K562 (cell line): Measurements from ENCODE around the gene RNF11. TPM values are rescaled to one million over a fixed set of nuclear protein-coding genes. Genes with fewer than 3 reads are reported as not detected.

Experiments used
- ATAC-seq: fragments of 200-7000 bp; cut with Tn5 transposase; 3 replicates; pipeline ENCODE4 v1.9.1; 2020; ENCODE audit warnings: moderate library complexity
- BruUV-seq: library from RNA; stranded (reverse); fragments of 400-500 nt; replicated peaks from 2 replicates; lab custom pipeline; 2021; lab: Mats Ljungman, UMichigan
- CTCF ChIA-PET: fragments of 300-600 bp; formaldehyde crosslinking; extraction: SDS; loops from one replicate; lab custom pipeline; 2021; ENCODE audit warnings: low intra/inter-chr PET ratio; lab: Yijun Ruan, JAX
- POLR2A ChIA-PET: fragments of 300-600, 350-650 bp; sonication (Branson Sonifier 250); formaldehyde crosslinking; extraction: SDS; loops from one replicate; lab custom pipeline; 2021; ENCODE audit warnings: antibody characterized with exemption, inconsistent platforms; lab: Yijun Ruan, JAX
- DNase-seq, 4 experiments: peaks; one replicate each; pipeline versions ENCODE4 v3.0.0 to v3.0.0-alpha.2; 2011 to 2018; ENCODE audit warnings: low spot score in 3 of 4, mixed read lengths in 3 of 4; ENCODE audit errors: extremely low read depth in 1 of 4
- FAIRE-seq: peaks from 2 replicates; lab custom pipeline; 2011; peaks lifted over from hg19 to GRCh38; lab: Jason Lieb, UNC
- H2AFZ ChIP-seq: 2 replicates; pipeline ENCODE4 v1.6.0; 2011; ENCODE audit warnings: low read depth, low read length, control low read depth, inconsistent platforms
- H3K27ac ChIP-seq: fragments of 200-600 bp; 3 replicates; pipeline ENCODE4 v1.8.0; 2011; ENCODE audit warnings: low read depth, mild to moderate bottlenecking, control low read depth, inconsistent platforms, low read length, moderate library complexity, mixed read lengths; ENCODE audit errors: extremely low read depth
- H3K27me3 ChIP-seq, 2 experiments: fragments of 300-600 bp in 1 of 2; 2 replicates in 1 of 2; 3 replicates in 1 of 2; pipeline versions ENCODE4 v1.6.0 to v1.8.0; 2011; ENCODE audit warnings: inconsistent platforms in 2 of 2, low read length in 2 of 2, mild to moderate bottlenecking in 1 of 2, mixed read lengths in 1 of 2, moderate library complexity in 1 of 2; ENCODE audit not compliant: control insufficient read depth in 2 of 2, insufficient read depth in 2 of 2
- H3K36me3 ChIP-seq: fragments of 300-600 bp; 3 replicates; pipeline ENCODE4 v1.8.0; 2011; ENCODE audit warnings: mild to moderate bottlenecking, low read length, inconsistent platforms; ENCODE audit not compliant: control insufficient read depth, insufficient read depth
- H3K4me1 ChIP-seq, 2 experiments: fragments of 200-600 bp in 1 of 2; replicated peaks in 1 of 2; 2 replicates in 1 of 2; 3 replicates in 1 of 2; pipeline versions ENCODE4 v1.5.1 to v1.8.0; 2011; ENCODE audit warnings: inconsistent platforms in 2 of 2, low read length in 2 of 2, mild to moderate bottlenecking in 1 of 2, mixed read lengths in 1 of 2, moderate library complexity in 1 of 2; ENCODE audit not compliant: control insufficient read depth in 2 of 2, insufficient read depth in 2 of 2
- H3K4me2 ChIP-seq: 2 replicates; pipeline ENCODE4 v1.6.1; 2011; ENCODE audit warnings: low read length, control low read depth, inconsistent platforms, mixed read lengths; ENCODE audit not compliant: insufficient read depth
- H3K4me3 ChIP-seq: fragments of 200-600 bp; sonication (generic), shearing (Covaris generic); 2 replicates; pipeline ENCODE4 v1.5.1; 2016; ENCODE audit warnings: control low read depth, inconsistent platforms
- H3K79me2 ChIP-seq: fragments of 200-600 bp; 3 replicates; pipeline ENCODE4 v1.8.0; 2011; ENCODE audit warnings: low read length, inconsistent platforms; ENCODE audit not compliant: control insufficient read depth, insufficient read depth
- H3K9ac ChIP-seq, 2 experiments: 2 replicates each; pipeline versions ENCODE4 v1.6.0 to v1.6.1; 2011; ENCODE audit warnings: low read depth in 2 of 2, low read length in 2 of 2, control low read depth in 1 of 2, inconsistent platforms in 1 of 2, mild to moderate bottlenecking in 1 of 2, mixed read lengths in 1 of 2; ENCODE audit not compliant: insufficient read depth in 1 of 2
- H3K9me1 ChIP-seq: one replicate; pipeline ENCODE4 v1.6.0; 2011; ENCODE audit warnings: inconsistent platforms, mild to moderate bottlenecking, low read length, moderate library complexity; ENCODE audit not compliant: control insufficient read depth, insufficient read depth
- H3K9me3 ChIP-seq: replicated peaks from 2 replicates; pipeline ENCODE4 v1.5.1; 2011; ENCODE audit warnings: low read depth, low read length, inconsistent platforms; ENCODE audit not compliant: control insufficient read depth, insufficient read depth
- H4K20me1 ChIP-seq: replicated peaks from 2 replicates; pipeline ENCODE4 v1.6.1; 2011; ENCODE audit warnings: low read length, inconsistent platforms, mixed read lengths; ENCODE audit not compliant: control insufficient read depth, insufficient read depth
- CAMTA2 ChIP-seq: fragments of 250-450 bp; sonication (Bioruptor Pico); conservative IDR thresholded peaks from 2 replicates; pipeline ENCODE4 v1.5.1; 2022
- ILF3 ChIP-seq: fragments of 450-650 bp; IDR thresholded peaks from 2 replicates; pipeline ENCODE4 v1.6.1; 2018; ENCODE audit warnings: antibody characterized with exemption, mild to moderate bottlenecking, moderate library complexity, borderline replicate concordance
- KLF1 ChIP-seq: fragments of 450-650 bp; IDR thresholded peaks from 2 replicates; pipeline ENCODE4 v1.6.1; 2016; ENCODE audit warnings: missing genetic modification characterization, missing compliant biosample characterization
- MBD1 ChIP-seq: fragments of 250-450 bp; sonication (Bioruptor Pico); IDR thresholded peaks from 2 replicates; pipeline ENCODE4 v1.8.0; 2022; ENCODE audit warnings: inconsistent platforms
- RBM34 ChIP-seq: fragments of 200-400 bp; formaldehyde crosslinking; IDR thresholded peaks from 2 replicates; pipeline ENCODE4 v1.6.1; 2018; ENCODE audit warnings: low read length, borderline replicate concordance; ENCODE audit not compliant: insufficient read depth
- WGBS: fragments of 100-300 bp; shearing (Covaris generic); methylation state at CpG from one replicate; pipeline ENCODE4 v1.1.6; 2016; ENCODE audit warnings: low coverage, mixed read lengths; ENCODE audit not compliant: insufficient coverage; ENCODE audit errors: missing lambda C conversion rate; 5-methylcytosine and 5-hydroxymethylcytosine counted together
- in situ Hi-C: fragments of 300-500 bp; cut with MboI; formaldehyde crosslinking; loops from 4 replicates; pipeline ENCODE4 v1.15.0; 2018; ENCODE audit warnings: inconsistent platforms, mixed read lengths
- intact Hi-C: fragments of 100-400 bp; cut with micrococcal nuclease; formaldehyde crosslinking; loops from 2 replicates; pipeline ENCODE4 v1.14.2; 2022
- polyA plus RNA-seq, 8 experiments: library from polyadenylated mRNA; depleted of rRNA in 4 of 8; stranded (reverse) in 5 of 8; unstranded in 3 of 8; fragments of >200 nt; fragmentation: Nextera tagmentation in 2 of 8; fragmentation: Illumina TruSeq in 1 of 8; extraction: Ambion mirVana in 2 of 8; extraction: Trizol in 1 of 8; gene quantifications; 2 replicates each; pipeline versions ENCODE4 v1.2.1 to v1.2.3, GENCODE V29; 2011 to 2014; ENCODE audit warnings: inconsistent platforms in 1 of 8, missing spikeins in 1 of 8
- total RNA-seq, 7 experiments: library from RNA; depleted of rRNA in 6 of 7; stranded (reverse); fragments of >200 nt in 6 of 7; fragmentation: Illumina TruSeq in 2 of 7; extraction: Trizol in 2 of 7; gene quantifications; 2 replicates each; pipeline versions ENCODE4 v1.2.1 to v1.2.3, GENCODE V29; 2011 to 2021; ENCODE audit warnings: low replicate concordance in 1 of 7
- TF ChIP-seq, protein P1 (sequence below): fragments of 200-600 bp; sonication (generic); IDR thresholded peaks from one replicate; pipeline ENCODE4 v1.6.1; 2012; ENCODE audit warnings: mild to moderate bottlenecking, low read depth, low read length, inconsistent platforms
- TF ChIP-seq, protein P2 (sequence below), 3 experiments: IDR thresholded peaks in 2 of 3; conservative IDR thresholded peaks in 1 of 3; 2 replicates each; pipeline ENCODE4 v1.5.1; 2011 to 2012; ENCODE audit warnings: low read length in 3 of 3, mild to moderate bottlenecking in 3 of 3, control low read depth in 2 of 3, improper control_type of control experiment in 1 of 3, inconsistent platforms in 1 of 3, low read depth in 1 of 3, mixed read lengths in 1 of 3, moderate library complexity in 1 of 3; ENCODE audit not compliant: insufficient read depth in 2 of 3

The RNF11 gene
- total and polyA plus RNA-seq, 9 of the 15 experiments (the other 6 are each of a cell fraction or from before 2014, with no cell fraction given) = 5.7 to 34.3 (median 23.1) TPM

DNA sequence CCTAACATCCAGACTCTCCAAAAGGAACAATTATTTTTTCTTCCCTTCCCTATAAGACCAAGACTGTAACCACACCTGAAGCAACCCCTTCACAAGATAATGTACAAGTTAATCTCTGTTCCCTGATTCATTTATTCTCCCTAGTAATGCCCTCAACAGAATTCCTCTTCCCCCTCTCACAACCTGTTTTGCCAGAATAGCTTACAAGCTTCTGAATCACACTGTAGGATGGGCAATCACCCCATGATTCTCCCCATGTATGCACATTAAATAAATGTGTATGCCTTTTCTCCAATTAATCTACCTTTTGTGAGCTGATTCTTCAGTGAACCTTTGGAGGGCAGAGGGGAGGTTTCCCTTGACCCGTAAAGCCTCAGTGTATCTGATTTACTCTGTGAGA, 20.9 kb upstream of the RNF11 start:
- Histone ChIP-seq H3K9me3 (no peaks in the 10 kb centered on the region), H4K20me1 (no peaks in the 10 kb centered on the region), H2AFZ (no peak overlapping the region), H3K4me3 (no peak overlapping the region), H3K9me1 (no peaks in the 10 kb centered on the region), H3K36me3 (no peaks in the 10 kb centered on the region), H3K27me3 (no peaks in the 10 kb centered on the region), H3K27ac (no peak overlapping the region), H3K4me1 (no peaks in the 10 kb centered on the region; a peak in 2 of 5 replicates), H3K4me2 (no peak overlapping the region), H3K9ac (no peak overlapping the region), H3K79me2 (no peaks in the 10 kb centered on the region)
- FAIRE-seq = no peak
- ChIA-PET CTCF (no interaction called here), POLR2A (interaction anchor here (1.0 kb wide), 1 partner anchor 40 kb away, joined by 3 read pairs; no protein-coding TSS in a partner anchor)
- in situ Hi-C loops = loop anchor here (5.0 kb wide), 1 partner anchor 77 kb away; no protein-coding TSS in a partner anchor
- no TSS peak for BruUV-seq
- no peak for ATAC-seq
- intact Hi-C loops = loop anchor here (5.0 kb wide), 1 partner anchor 67 kb away; no protein-coding TSS in a partner anchor
- no peak for DNase-seq
- WGBS = 0% methylated on average over 1 of the region's 1 CpG
- TF ChIP-seq MBD1 (CRISPR knock-in tag) = no peak
- TF ChIP-seq ILF3 = no peak
- no peak for TF ChIP-seq CAMTA2
- TF ChIP-seq, protein P1, sequence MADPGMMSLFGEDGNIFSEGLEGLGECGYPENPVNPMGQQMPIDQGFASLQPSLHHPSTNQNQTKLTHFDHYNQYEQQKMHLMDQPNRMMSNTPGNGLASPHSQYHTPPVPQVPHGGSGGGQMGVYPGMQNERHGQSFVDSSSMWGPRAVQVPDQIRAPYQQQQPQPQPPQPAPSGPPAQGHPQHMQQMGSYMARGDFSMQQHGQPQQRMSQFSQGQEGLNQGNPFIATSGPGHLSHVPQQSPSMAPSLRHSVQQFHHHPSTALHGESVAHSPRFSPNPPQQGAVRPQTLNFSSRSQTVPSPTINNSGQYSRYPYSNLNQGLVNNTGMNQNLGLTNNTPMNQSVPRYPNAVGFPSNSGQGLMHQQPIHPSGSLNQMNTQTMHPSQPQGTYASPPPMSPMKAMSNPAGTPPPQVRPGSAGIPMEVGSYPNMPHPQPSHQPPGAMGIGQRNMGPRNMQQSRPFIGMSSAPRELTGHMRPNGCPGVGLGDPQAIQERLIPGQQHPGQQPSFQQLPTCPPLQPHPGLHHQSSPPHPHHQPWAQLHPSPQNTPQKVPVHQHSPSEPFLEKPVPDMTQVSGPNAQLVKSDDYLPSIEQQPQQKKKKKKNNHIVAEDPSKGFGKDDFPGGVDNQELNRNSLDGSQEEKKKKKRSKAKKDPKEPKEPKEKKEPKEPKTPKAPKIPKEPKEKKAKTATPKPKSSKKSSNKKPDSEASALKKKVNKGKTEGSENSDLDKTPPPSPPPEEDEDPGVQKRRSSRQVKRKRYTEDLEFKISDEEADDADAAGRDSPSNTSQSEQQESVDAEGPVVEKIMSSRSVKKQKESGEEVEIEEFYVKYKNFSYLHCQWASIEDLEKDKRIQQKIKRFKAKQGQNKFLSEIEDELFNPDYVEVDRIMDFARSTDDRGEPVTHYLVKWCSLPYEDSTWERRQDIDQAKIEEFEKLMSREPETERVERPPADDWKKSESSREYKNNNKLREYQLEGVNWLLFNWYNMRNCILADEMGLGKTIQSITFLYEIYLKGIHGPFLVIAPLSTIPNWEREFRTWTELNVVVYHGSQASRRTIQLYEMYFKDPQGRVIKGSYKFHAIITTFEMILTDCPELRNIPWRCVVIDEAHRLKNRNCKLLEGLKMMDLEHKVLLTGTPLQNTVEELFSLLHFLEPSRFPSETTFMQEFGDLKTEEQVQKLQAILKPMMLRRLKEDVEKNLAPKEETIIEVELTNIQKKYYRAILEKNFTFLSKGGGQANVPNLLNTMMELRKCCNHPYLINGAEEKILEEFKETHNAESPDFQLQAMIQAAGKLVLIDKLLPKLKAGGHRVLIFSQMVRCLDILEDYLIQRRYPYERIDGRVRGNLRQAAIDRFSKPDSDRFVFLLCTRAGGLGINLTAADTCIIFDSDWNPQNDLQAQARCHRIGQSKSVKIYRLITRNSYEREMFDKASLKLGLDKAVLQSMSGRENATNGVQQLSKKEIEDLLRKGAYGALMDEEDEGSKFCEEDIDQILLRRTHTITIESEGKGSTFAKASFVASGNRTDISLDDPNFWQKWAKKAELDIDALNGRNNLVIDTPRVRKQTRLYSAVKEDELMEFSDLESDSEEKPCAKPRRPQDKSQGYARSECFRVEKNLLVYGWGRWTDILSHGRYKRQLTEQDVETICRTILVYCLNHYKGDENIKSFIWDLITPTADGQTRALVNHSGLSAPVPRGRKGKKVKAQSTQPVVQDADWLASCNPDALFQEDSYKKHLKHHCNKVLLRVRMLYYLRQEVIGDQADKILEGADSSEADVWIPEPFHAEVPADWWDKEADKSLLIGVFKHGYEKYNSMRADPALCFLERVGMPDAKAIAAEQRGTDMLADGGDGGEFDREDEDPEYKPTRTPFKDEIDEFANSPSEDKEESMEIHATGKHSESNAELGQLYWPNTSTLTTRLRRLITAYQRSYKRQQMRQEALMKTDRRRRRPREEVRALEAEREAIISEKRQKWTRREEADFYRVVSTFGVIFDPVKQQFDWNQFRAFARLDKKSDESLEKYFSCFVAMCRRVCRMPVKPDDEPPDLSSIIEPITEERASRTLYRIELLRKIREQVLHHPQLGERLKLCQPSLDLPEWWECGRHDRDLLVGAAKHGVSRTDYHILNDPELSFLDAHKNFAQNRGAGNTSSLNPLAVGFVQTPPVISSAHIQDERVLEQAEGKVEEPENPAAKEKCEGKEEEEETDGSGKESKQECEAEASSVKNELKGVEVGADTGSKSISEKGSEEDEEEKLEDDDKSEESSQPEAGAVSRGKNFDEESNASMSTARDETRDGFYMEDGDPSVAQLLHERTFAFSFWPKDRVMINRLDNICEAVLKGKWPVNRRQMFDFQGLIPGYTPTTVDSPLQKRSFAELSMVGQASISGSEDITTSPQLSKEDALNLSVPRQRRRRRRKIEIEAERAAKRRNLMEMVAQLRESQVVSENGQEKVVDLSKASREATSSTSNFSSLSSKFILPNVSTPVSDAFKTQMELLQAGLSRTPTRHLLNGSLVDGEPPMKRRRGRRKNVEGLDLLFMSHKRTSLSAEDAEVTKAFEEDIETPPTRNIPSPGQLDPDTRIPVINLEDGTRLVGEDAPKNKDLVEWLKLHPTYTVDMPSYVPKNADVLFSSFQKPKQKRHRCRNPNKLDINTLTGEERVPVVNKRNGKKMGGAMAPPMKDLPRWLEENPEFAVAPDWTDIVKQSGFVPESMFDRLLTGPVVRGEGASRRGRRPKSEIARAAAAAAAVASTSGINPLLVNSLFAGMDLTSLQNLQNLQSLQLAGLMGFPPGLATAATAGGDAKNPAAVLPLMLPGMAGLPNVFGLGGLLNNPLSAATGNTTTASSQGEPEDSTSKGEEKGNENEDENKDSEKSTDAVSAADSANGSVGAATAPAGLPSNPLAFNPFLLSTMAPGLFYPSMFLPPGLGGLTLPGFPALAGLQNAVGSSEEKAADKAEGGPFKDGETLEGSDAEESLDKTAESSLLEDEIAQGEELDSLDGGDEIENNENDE = no peak
- TF ChIP-seq KLF1 (tag) = no peak
- no peak for TF ChIP-seq RBM34
- TF ChIP-seq, protein P2, sequence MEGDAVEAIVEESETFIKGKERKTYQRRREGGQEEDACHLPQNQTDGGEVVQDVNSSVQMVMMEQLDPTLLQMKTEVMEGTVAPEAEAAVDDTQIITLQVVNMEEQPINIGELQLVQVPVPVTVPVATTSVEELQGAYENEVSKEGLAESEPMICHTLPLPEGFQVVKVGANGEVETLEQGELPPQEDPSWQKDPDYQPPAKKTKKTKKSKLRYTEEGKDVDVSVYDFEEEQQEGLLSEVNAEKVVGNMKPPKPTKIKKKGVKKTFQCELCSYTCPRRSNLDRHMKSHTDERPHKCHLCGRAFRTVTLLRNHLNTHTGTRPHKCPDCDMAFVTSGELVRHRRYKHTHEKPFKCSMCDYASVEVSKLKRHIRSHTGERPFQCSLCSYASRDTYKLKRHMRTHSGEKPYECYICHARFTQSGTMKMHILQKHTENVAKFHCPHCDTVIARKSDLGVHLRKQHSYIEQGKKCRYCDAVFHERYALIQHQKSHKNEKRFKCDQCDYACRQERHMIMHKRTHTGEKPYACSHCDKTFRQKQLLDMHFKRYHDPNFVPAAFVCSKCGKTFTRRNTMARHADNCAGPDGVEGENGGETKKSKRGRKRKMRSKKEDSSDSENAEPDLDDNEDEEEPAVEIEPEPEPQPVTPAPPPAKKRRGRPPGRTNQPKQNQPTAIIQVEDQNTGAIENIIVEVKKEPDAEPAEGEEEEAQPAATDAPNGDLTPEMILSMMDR (IDR thresholded peaks at IDR 0.05 in 2 of 3, conservative IDR thresholded peaks at IDR 0.05 in 1 of 3; ENCODE audit: insufficient read depth in 2 of 3, low read depth in 1 of 3, low read length in 3 of 3) = no peak
